Colon (tissue), 2 donors: Measurements from ENCODE around the gene CSAG1.
"Not testable (repeated sequence)": the region's sequence is repeated elsewhere in the genome, so short reads cannot be mapped to it uniquely, and the experiment has no call there.

Experiments used
- FAIRE-seq: peaks from 2 replicates; lab custom pipeline; 2012; peaks lifted over from hg19 to GRCh38; lab: Jason Lieb, UNC
- donor health status: control.
- donor health status: control.

CSAG1 gene

GRCh38 chrX:152733261-152733975, at the start of gene CSAG1, which contains the start of gene MAGEA12:
TSS of gene CSAG1 (minus strand) at chrX:152733721. CDS start at chrX:152732460, 1,261 bp downstream.
TSS of gene MAGEA12 (plus strand) at chrX:152733757. CDS start at chrX:152736162, 2,405 bp downstream.
- no peak for FAIRE-seq

GRCh38 chrX:152769549-152770289, 36.2 kb upstream of the CSAG1 start, which contains the start of gene MAGEA6:
TSS of gene MAGEA6 (minus strand) at chrX:152769689. CDS start at chrX:152767650, 2,039 bp downstream.
- FAIRE-seq: not testable (repeated sequence)

- not testable (repeated sequence) for FAIRE-seq
These were observed 33.0 kb upstream of the CSAG1 start for GRCh38 chrX:152766562-152766961.

GRCh38 chrX:152761582-152761981, 28.1 kb upstream of the CSAG1 start:
- not testable (repeated sequence) for FAIRE-seq

GRCh38 chrX:152759544-152759943, 26.0 kb upstream of the CSAG1 start:
- FAIRE-seq: not testable (repeated sequence)

- FAIRE-seq: not testable (repeated sequence)
These were observed 25.4 kb upstream of the CSAG1 start, which contains the start of gene CSAG3 for GRCh38 chrX:152758918-152759317. TSS of gene CSAG3 (plus strand) at chrX:152759218.

GRCh38 chrX:152754871-152755270, 21.4 kb upstream of the CSAG1 start:
- FAIRE-seq: not testable (repeated sequence)

GRCh38 chrX:152753686-152754650, 20.4 kb upstream of the CSAG1 start, which contains the start of gene MAGEA2:
TSS of gene MAGEA2 (minus strand) at chrX:152753842. CDS start at chrX:152751363, 2,479 bp downstream.
- FAIRE-seq: not testable (repeated sequence)

- FAIRE-seq: no peak
These were observed 5.0 kb upstream of the CSAG1 start for GRCh38 chrX:152738560-152738959.

GRCh38 chrX:152736528-152736927, 3.0 kb upstream of the CSAG1 start:
- FAIRE-seq: not testable (repeated sequence)

- no peak for FAIRE-seq
These were observed 2.5 kb upstream of the CSAG1 start for GRCh38 chrX:152735860-152736511.

GRCh38 chrX:152735101-152735500, 1.6 kb upstream of the CSAG1 start:
- no peak for FAIRE-seq

GRCh38 chrX:152734143-152734858, 780 bp upstream of the CSAG1 start:
- FAIRE-seq: not testable (repeated sequence)

GRCh38 chrX:152725409-152725808, 8.1 kb downstream of the CSAG1 start:
- FAIRE-seq: no peak

GRCh38 chrX:152713815-152714787, 19.4 kb downstream of the CSAG1 start, which contains the start of gene MAGEA2B:
TSS of gene MAGEA2B (plus strand) at chrX:152714628. CDS start at chrX:152717107, 2,479 bp downstream.
- FAIRE-seq: not testable (repeated sequence)

- peak; percentile 60 for FAIRE-seq
These were observed 20.3 kb downstream of the CSAG1 start for GRCh38 chrX:152713195-152713594.

- FAIRE-seq: peak; percentile 55
These were observed 24.3 kb downstream of the CSAG1 start, which contains the start of gene CSAG2 for GRCh38 chrX:152709173-152709572. TSS of gene CSAG2 (minus strand) at chrX:152709273. CDS start at chrX:152709112, 161 bp downstream.

- FAIRE-seq: not testable (repeated sequence)
These were observed 27.0 kb downstream of the CSAG1 start for GRCh38 chrX:152706500-152706899.

- not testable (repeated sequence) for FAIRE-seq
These were observed 33.1 kb downstream of the CSAG1 start for GRCh38 chrX:152700390-152700789.
